GM19238 (cell line): ENCODE measurements around the gene SLC16A3.

ENCODE experiments used
- DNase-seq: peaks from one replicate; pipeline ENCODE4 v3.0.0; 2011; ENCODE audit warnings: low spot score; ENCODE audit not compliant: insufficient read length

SLC16A3 gene

DNA sequence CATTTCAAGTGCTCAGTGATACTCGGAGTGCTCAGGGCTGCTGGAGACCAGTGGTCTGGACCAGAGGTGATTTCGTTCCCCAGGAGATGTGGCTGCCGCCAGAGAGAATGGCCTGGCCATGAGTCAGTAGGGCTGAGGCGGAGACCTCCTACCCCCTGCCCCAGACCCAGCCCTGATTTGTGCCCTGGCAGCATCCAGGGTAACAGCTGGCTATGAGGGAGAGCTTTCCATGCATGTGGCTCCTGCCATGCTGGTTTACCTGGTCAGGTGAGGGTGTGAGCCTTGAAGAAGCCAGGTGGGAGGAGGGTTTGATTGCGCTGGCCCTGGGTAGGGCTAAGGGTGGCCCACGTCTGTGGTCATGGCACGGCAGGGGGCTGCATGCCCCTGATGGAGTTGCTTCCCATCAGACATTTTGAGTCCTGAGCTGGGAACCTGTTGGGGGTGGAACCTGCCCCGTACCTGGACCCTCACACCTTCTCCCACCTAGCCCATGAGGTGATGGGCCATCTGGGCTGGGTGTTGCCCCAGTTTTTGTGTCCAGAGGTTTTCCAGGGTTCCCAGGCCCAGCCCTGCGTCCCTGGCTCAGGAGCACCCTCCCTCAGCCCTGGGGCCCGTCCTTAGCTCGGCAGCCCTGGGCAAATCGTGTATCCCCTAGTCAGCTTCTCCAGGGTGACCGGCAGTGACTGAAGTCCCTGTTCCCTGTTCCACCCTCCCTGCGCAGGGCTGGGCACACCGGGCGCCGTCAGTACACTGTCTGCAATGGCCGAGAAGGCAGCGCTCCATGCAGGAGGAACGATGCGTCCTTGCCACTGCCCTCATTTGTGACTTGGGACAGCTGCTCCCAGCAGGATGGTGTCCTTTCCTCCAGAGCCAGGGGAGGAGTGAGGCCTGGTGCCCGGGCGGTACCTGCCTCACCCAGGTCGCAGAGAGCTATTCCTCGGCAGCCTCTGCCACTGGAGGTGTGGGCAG is 53.7 kb downstream of the SLC16A3 start:
- no peak for DNase-seq

DNA sequence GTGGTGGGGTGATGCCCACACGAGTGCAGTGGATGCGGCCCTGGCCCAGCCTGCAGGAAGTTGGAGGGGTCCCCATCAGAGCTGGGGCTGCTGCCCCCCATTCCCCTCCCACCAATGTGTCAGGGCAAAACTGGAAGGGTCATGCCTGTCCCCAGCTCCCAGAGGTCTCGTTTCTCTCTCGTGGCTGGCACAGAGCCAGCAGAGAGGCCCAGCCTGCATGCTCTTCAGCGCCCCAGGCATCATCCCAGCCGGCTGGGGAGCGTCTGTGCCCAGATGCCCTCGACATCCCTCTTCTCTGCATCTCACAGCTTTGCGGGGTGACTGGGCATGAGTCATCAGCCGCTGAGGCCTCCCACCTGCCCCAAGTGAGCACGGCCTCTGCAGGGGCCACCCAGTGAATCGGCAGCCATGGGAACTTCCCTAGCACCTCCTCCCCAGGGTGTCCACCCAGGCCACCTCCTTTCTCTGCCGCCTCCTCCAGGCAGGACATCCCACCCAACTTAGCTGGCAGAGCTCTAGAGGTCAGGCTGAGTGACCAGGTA is 54.4 kb downstream of the SLC16A3 start:
- DNase-seq = no peak

DNA sequence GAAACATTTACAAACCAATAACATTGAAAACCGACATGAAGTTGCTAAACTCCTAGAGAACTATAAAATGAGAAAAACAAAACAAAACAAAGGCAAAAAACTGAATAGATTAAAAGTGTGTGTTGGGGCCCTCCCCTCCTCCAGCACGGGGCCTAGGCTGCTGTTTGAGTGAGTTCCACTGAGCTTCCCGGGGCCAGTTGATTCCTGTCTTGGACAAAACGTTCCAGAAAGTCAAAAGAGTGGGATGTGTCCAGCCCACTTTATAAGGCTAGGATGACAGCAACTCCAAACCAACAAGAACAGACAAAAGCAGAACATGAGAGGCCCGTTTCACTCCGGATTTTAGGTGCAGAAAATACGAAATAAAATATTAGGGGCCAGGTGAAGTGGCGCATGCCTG is 56.3 kb downstream of the SLC16A3 start:
- no peak for DNase-seq

DNA sequence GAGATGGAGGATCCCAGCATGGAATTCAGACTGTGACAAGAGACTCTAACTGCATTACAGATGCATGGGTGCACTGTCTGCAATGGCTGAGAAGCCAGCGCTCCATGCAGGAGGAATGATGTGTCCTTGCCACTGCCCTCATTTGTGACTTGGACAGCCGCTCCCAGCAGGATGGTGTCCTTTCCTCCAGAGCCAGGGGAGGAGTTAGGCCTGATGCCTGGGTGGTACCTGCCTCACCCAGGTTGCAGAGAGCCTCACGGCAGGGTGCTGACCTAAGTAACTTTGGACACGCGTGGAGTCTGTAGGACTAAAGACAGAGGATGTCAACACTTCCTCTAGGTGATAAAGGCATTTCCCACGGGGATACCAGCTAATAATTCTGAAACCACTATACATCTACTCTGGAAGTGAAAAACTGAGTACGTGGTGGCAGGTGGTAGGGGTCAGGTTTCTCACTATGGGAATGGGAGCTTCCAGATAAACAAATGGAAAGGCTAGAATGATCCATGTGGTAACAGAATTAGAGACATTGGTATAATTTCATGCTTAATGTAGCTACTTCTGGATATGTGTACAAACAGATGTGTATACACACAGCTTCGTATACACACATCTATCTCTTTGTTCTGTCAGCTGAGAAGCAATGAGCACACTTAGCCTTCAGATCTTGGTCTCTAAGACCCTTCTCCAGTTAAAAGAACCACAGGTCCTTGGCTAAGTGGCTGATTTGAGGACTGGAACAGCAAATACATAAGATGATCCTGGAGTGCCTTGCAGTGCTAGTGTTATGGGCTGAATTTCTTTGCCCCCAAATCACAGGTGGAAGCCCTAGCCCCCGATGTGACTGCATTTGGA is 58.4 kb downstream of the SLC16A3 start:
- no peak for DNase-seq

DNA sequence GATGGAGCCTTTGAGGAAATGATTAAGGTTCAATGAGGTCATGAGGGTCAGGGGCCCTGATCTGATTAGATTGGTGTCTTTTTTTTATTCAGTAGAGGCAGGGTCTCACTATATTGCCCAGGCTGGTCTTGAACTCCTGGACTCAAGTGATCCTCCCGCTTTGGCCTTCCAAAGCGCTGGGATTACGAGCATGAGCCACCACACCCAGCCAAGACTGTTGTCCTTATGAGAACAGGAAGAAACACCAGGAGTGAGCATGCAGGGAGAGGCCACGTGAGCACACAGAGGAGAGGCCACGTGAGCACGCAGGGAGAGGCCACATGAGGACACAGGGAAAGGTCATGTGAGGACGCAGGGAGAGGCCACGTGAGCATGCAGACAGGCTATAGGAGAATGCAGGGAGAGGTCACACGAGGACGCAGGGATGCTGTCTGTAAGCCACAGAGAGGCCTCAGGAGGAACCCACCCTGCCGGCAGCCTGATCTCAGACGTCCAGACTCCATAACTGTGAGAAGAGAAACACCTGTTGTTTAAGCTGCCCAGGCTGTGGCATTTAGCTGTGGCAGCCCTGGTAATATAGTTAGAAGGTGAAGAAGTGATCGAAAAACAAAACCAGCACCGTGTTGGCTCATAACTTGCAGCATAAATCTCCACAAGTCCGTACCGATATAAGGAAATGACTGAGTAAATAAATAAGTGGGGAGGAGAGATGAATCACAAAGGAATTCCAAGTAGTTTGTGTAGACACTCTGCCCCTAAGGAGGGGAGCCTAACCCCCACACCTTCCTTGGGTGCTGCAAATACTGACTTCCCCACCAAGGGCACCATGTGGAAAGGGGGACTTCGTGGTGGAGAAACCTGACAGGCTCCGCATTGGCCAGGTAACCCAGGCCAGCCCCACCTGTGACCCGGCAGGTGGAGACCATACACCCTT is 59.3 kb downstream of the SLC16A3 start:
- DNase-seq = no peak
